GM18867 (cell line): ENCODE results near the gene RYR2.
"Not testable (repeated sequence)": the region's sequence is repeated elsewhere in the genome, so short reads cannot be mapped to it uniquely, and the experiment has no call there.

Experiments
- ATAC-seq: cut with Tn5 transposase; IDR thresholded peaks from one replicate; pipeline ENCODE4 v1.9.1; 2021; ENCODE audit warnings: mild to moderate bottlenecking, moderate library complexity; ENCODE audit not compliant: unreplicated experiment

The RYR2 gene

GRCh38 chr1:237244778-237245177 is 202.8 kb downstream of the RYR2 start:
- no peak for ATAC-seq

DNA sequence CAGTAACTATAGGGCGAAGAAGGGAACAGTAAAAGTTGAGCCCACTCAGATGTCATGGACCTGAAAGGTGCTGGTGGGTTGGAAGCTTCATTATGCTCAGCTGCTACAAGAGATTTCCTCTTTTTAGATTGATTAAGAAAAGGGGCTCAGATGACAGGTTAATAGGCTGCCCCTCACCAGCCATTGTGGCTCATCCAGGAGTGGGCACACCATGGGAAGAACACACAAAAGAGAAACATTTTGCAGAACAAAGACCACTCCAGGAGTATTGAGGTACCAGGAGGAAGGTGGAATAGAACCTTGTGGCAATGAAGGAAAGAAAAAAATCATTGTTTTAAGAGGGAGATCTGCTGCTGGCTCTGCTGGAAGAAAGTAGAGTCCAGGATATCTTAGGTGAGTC is 205.5 kb downstream of the RYR2 start:
- ATAC-seq: no peak

DNA sequence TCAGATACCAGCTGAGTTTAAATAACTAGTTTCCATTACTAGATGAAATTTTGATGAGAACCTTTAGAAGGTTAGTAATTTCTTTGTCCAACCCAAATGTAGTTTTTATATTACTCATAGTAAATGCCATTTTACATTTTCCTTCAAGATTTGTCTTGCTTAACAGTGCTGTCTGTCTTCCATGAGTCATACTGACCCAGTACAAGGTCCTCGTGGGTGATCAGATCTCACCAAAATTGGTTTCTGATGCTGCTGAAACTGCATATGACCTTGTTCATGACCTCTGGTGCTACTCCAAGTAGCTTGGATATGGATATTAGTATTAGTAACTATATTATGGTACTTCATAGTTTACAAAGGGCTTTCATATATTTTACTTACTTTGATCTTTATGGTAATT is 207.1 kb downstream of the RYR2 start:
- peak; percentile 59 for ATAC-seq

DNA sequence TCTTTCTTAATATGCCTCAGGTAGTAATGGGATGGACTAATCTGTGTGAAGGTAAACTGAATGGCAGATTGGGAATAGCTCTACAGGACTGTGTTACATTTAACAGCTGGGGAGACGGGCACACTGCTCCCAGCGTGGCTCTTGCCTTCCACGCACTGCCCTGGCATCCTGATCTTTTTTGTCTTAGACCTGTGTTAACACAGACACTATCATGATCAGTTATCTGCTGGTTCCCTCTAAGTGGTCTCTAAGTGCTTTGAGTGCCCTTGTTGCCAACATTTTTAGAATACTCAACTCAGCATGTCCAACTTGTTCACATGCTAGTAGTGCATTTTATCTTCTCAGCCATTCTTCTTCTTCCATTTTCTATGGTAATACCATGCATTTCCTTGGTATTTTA is 208.1 kb downstream of the RYR2 start:
- ATAC-seq: no peak

GRCh38 chr1:237255071-237255470 is 213.1 kb downstream of the RYR2 start:
- no peak for ATAC-seq

GRCh38 chr1:237258871-237259270 is 216.9 kb downstream of the RYR2 start:
- ATAC-seq: no peak

- ATAC-seq: no peak
Measured at GRCh38 chr1:237261198-237261597, 219.2 kb downstream of the RYR2 start.

DNA sequence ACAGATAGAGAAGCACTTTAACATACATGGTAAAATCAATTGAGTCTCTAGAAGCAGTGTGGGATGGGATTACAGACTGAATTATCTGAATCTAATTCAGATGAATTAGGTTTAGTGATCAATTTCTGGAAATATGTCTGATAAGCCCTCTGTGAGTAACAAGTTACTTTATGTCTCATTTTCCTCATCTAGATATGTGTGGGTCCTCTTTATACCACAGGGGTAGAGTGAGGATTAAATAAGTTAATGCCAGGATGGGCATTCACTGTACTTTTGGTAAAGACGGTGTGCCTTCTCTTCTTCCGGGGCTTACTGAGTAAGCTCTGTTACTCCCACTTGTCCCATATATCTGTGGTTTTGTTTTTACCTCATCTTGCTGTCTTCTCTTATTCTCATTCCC is 225.8 kb downstream of the RYR2 start:
- ATAC-seq: no peak

DNA sequence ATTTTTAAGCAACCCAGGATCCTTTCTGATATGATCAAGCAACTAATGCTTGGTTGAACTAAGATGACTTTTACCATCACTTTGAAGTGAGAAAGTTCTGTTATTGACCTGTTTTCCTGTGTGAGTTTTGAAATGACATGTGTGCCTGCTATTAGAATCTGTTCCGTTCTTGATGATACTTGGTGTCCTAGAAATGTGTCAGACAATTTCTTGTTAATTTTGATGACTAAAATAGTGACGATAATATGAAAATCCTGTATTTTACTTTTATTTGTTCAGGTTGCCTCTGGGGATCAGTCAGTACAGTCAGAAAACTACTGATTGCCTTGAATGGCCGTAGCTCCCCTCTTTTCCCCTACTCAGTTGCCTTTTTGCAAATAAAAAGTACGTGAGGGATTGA is 228.0 kb downstream of the RYR2 start:
- peak; percentile 94 for ATAC-seq

DNA sequence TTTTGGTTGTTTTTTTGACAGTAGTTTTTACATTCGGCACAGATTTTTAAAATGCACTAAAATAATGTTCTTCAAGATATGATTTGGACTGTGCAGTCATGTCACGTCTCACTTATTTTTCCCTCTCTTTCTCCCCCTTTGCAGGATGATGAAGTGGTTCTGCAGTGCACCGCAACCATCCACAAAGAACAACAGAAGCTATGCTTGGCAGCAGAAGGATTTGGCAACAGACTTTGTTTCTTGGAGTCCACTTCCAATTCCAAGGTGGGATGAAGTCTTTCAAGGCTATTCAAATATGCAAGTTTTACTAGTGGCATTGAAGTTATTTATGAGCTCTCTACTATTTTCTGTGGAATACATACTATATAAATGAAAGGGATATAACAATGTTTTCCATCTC is 228.4 kb downstream of the RYR2 start:
- ATAC-seq: no peak

GRCh38 chr1:237277994-237278393 is 236.0 kb downstream of the RYR2 start:
- ATAC-seq: not testable (repeated sequence)

- ATAC-seq: no peak
Measured at GRCh38 chr1:237279629-237280028, 237.6 kb downstream of the RYR2 start.

- no peak for ATAC-seq
Measured at GRCh38 chr1:237281481-237281880, 239.5 kb downstream of the RYR2 start.

GRCh38 chr1:237282208-237282783 is 240.3 kb downstream of the RYR2 start:
- no peak for ATAC-seq

DNA sequence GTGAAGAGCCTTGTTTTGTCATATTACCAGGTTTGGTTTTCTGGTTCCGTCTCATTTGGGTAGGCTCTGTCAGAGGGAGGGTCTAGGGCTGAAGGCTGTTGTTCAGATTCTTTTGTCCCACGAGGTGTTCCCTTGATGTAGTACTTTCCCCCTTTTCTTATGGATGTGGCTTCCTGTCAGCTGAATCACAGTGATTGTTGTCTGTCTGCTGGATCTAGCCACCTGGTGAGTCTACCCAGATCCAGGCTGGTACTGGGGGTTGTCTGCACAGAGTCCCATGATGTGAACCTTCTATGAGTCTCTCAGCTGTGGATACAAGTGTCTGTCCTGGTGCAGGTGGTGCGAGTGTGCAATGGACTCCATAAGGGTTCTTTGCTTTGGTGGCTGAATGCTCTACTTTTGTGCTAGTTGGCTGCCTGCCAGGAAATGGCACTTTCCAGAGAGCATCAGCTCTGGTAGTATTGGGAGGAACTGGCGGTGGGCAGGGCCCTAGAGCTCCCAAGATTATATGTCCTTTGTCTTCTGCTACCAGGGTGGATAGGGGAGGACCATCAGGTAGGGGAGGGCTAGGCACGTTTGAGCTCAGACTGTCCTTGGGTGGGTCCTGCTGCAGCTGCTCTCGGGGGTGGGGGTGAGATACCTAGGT is 246.0 kb downstream of the RYR2 start:
- no peak for ATAC-seq

DNA sequence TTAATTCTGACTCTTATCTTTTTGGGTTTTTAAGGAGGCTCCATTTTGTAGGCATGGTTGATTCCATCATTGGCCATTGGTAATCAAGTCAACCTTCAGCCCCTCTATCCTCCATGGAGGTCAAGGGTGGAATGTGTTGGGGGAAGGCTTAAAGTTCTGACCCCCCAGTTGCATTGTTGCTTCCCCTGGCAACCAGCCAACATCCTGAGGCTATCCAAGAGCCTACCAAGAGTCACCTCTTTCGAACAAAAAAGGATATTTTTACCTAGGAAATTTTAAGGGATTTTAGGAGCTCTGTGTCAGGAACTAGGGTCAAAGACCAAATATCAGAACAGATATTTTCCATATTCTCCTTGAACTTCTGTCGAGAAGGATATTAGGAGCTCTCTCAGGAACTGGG is 251.8 kb downstream of the RYR2 start:
- ATAC-seq: no peak

GRCh38 chr1:237296861-237297260 is 254.9 kb downstream of the RYR2 start:
- no peak for ATAC-seq

DNA sequence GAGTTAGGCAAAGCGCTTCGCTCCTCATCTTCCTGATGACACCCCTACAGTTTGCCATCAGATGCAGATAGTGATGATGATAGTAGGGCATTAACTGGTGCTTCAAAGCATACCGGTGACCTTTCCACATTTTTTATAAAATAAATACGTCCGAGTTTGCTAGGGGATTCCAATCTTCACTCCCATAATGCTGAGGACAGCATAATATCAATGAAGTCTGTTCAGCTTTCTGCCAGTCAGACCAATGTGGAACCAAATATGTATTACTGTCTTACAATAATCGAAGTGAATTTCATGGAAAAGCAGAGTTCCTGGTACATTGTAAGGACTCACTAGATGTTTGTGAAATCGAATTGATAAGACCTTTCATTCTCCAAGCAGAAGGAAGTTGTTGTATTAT is 258.7 kb downstream of the RYR2 start:
- no peak for ATAC-seq

DNA sequence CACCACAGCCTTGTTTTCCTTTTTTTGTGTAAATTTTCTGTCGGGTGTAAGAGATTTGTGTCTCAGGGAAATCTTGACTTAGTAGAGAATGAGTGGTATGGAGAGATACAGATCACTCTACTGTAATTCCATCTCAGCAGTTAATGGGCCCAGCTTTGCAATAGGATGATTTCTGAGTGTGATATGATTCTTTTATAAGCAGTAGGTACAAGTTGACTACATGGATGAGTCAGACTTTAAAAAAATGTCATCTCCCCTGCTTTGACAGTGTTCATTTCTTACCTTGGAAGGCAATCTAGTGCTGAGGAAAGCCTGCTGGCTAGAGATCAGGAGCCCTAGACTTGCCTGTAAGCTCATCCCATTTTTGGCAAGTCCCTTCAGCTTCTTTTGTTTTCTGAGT is 261.9 kb downstream of the RYR2 start:
- ATAC-seq: no peak

DNA sequence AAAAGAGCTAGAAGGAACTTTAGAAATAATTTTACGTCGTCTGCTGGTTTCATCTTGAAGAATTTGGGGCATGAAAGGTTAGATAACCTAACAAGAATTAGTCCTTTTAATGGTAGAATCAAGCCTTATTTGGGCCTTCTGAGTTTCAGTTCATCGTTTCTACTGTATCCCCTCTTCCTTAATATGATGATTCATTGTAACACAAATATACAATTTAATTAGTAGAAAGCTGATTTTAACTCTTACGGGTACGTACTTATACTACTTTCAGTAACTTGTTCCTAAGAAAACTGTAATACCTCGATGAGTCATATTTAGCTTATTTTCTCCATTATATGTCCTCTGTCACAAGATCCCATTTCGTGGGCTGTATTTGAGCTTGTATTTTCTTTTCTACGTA is 264.7 kb downstream of the RYR2 start:
- no peak for ATAC-seq

- ATAC-seq: no peak
Measured at GRCh38 chr1:237309595-237310118, 267.7 kb downstream of the RYR2 start.

DNA sequence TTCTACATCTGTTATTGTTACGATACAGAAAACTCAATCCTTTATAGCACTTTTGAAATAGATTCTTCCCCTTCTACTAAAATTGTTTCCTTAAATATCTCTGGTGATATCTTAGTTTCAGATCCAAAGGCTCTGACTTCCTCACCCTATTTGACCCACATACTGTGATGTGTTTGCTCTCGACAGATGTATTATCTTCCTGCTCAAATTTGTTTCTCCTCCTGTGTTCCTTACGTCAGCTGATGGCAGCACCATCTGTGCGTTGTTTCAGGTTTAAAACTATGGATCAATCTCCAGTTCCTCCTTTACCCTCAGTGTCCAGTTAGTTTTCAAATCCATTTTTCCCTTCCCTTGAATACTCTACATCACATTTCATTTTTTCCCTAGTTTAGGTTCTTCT is 274.4 kb downstream of the RYR2 start:
- no peak for ATAC-seq

DNA sequence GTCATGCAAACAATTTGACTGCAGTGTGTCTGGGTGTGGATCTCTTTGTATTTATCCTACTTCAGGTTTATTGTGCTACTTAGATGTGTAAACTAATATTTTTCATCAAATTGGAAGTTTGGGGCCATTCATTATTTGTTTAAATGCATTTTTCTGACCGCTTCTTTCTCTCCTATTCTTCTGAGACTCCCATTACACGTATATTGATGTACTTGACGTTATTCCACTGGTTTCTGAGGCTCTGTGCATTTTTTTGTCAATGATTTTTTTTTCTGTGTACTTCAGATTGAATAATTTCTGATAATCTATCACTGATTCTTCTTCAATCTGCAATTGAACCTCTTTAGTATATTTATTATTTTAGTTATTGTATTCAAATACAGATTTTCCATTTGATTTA is 276.8 kb downstream of the RYR2 start:
- ATAC-seq: no peak
